DOHH2 (cell line): Measurements from ENCODE around the gene LRCH1.

Source experiments
- H3F3A ChIP-seq: fragments of 200-600 bp; sonication (generic), shearing (Covaris generic); 2 replicates; pipeline ENCODE4 v1.6.0; 2016; ENCODE audit warnings: antibody characterized with exemption, mild to moderate bottlenecking; ENCODE audit not compliant: control insufficient read depth, insufficient read depth
- H3K27ac ChIP-seq: fragments of 200-600 bp; sonication (generic); 2 replicates; pipeline ENCODE4 v1.5.1; 2014; ENCODE audit warnings: low read depth, mild to moderate bottlenecking, low read length, moderate library complexity
- H3K27me3 ChIP-seq: fragments of 200-600 bp; sonication (generic); 2 replicates; pipeline ENCODE4 v1.6.1; 2014; ENCODE audit warnings: mild to moderate bottlenecking, low read length, mixed read lengths; ENCODE audit not compliant: control insufficient read depth
- H3K36me3 ChIP-seq: fragments of 200-600 bp; sonication (generic); 2 replicates; pipeline ENCODE4 v1.6.1; 2014; ENCODE audit warnings: mild to moderate bottlenecking, low read length, moderate library complexity, mixed read lengths; ENCODE audit not compliant: control insufficient read depth
- H3K4me1 ChIP-seq: fragments of 200-600 bp; sonication (generic); 2 replicates; pipeline ENCODE4 v1.6.1; 2014; ENCODE audit warnings: mild to moderate bottlenecking, low read length, mixed read lengths; ENCODE audit not compliant: control insufficient read depth
- H3K4me2 ChIP-seq: fragments of 200-600 bp; sonication (generic); 2 replicates; pipeline ENCODE4 v1.6.0; 2014; ENCODE audit warnings: mild to moderate bottlenecking, low read length, moderate library complexity
- H3K4me3 ChIP-seq: fragments of 200-600 bp; sonication (generic); 2 replicates; pipeline ENCODE4 v1.5.1; 2014; ENCODE audit warnings: mild to moderate bottlenecking, low read length, mixed read lengths
- H3K79me2 ChIP-seq: fragments of 200-600 bp; sonication (generic); 2 replicates; pipeline ENCODE4 v1.6.1; 2014; ENCODE audit warnings: mild to moderate bottlenecking, low read length, mixed read lengths; ENCODE audit not compliant: control insufficient read depth
- H3K9me2 ChIP-seq: fragments of 200-600 bp; sonication (generic); replicated peaks from 2 replicates; pipeline ENCODE4 v1.6.1; 2014; ENCODE audit warnings: mild to moderate bottlenecking, low read length, mixed read lengths; ENCODE audit not compliant: control insufficient read depth
- H3K9me3 ChIP-seq: fragments of 200-600 bp; sonication (generic); 2 replicates; pipeline ENCODE4 v1.6.1; 2014; ENCODE audit warnings: antibody characterized with exemption, low read length, mixed read lengths; ENCODE audit not compliant: control insufficient read depth, insufficient read depth
- H4K20me1 ChIP-seq: fragments of 200-600 bp; sonication (generic); 2 replicates; pipeline ENCODE4 v1.6.0; 2014; ENCODE audit warnings: low read depth, mild to moderate bottlenecking, antibody characterized with exemption, low read length, moderate library complexity; ENCODE audit not compliant: control insufficient read depth, insufficient read depth
- CTCF ChIP-seq: fragments of 200-600 bp; sonication (generic); IDR thresholded peaks from one replicate; pipeline ENCODE4 v1.5.1; 2014; ENCODE audit warnings: antibody characterized with exemption, mild to moderate bottlenecking, low read depth, low read length; ENCODE audit not compliant: poor library complexity, severe bottlenecking
- EZH2phosphoT487 ChIP-seq: fragments of 200-600 bp; sonication (generic); IDR thresholded peaks from 2 replicates; pipeline ENCODE4 v1.6.1; 2017; ENCODE audit warnings: borderline replicate concordance, mild to moderate bottlenecking, antibody characterized with exemption, low read length, moderate library complexity, mixed read lengths

LRCH1 gene

GRCh38 chr13:46679369-46680120 lies 126.6 kb downstream of the LRCH1 start:
- no peaks in the 10 kb centered on the region for H4K20me1 ChIP-seq
- peaks cover 8% of the 10 kb centered on the region for H3K36me3 ChIP-seq
- H3K27me3 ChIP-seq = no peaks in the 10 kb centered on the region
- H3K79me2 ChIP-seq = peaks cover 54% of the 10 kb centered on the region
- peak overlapping the region; percentile 70 for H3K27ac ChIP-seq
- TF ChIP-seq CTCF = no peak
- TF ChIP-seq EZH2phosphoT487 = no peak
- no peaks in the 10 kb centered on the region for H3K9me2 ChIP-seq
- peaks cover 55% of the 10 kb centered on the region for H3K4me1 ChIP-seq
- H3F3A ChIP-seq = peaks cover 3% of the 10 kb centered on the region
- peak overlapping the region; percentile 63 for H3K4me3 ChIP-seq
- H3K4me2 ChIP-seq = peak overlapping the region; percentile 81
- no peaks in the 10 kb centered on the region for H3K9me3 ChIP-seq

GRCh38 chr13:46682015-46682414 lies 129.0 kb downstream of the LRCH1 start:
- H3K79me2 ChIP-seq = peaks cover 34% of the 10 kb centered on the region
- no peaks in the 10 kb centered on the region for H4K20me1 ChIP-seq
- H3K9me2 ChIP-seq = no peaks in the 10 kb centered on the region
- no peak overlapping the region for H3K27ac ChIP-seq
- H3K9me3 ChIP-seq = no peaks in the 10 kb centered on the region
- no peaks in the 10 kb centered on the region for H3K27me3 ChIP-seq
- H3K4me3 ChIP-seq = no peak overlapping the region
- H3F3A ChIP-seq = peaks cover 3% of the 10 kb centered on the region
- TF ChIP-seq CTCF (no peak), EZH2phosphoT487 (no peak)
- H3K4me2 ChIP-seq = no peak overlapping the region
- H3K4me1 ChIP-seq = peaks cover 37% of the 10 kb centered on the region
- H3K36me3 ChIP-seq = peaks cover 8% of the 10 kb centered on the region

- no peak overlapping the region for H3K4me2 ChIP-seq
- peaks cover 3% of the 10 kb centered on the region; the same call in 1 of the 2 replicates for H3F3A ChIP-seq
- no peaks in the 10 kb centered on the region for H3K9me2 ChIP-seq
- H3K4me1 ChIP-seq = peaks cover 32% of the 10 kb centered on the region
- H3K9me3 ChIP-seq = no peaks in the 10 kb centered on the region
- H4K20me1 ChIP-seq = no peaks in the 10 kb centered on the region
- H3K4me3 ChIP-seq = no peak overlapping the region
- H3K27me3 ChIP-seq = no peaks in the 10 kb centered on the region
- H3K36me3 ChIP-seq = peaks cover 11% of the 10 kb centered on the region
- H3K27ac ChIP-seq = no peak overlapping the region
- TF ChIP-seq CTCF (no peak), EZH2phosphoT487 (no peak)
- peaks cover 30% of the 10 kb centered on the region for H3K79me2 ChIP-seq
Observed at GRCh38 chr13:46682707-46683106, 129.7 kb downstream of the LRCH1 start.
